ENCODE measurements around the gene GRIA1.

The GRIA1 gene

DNA sequence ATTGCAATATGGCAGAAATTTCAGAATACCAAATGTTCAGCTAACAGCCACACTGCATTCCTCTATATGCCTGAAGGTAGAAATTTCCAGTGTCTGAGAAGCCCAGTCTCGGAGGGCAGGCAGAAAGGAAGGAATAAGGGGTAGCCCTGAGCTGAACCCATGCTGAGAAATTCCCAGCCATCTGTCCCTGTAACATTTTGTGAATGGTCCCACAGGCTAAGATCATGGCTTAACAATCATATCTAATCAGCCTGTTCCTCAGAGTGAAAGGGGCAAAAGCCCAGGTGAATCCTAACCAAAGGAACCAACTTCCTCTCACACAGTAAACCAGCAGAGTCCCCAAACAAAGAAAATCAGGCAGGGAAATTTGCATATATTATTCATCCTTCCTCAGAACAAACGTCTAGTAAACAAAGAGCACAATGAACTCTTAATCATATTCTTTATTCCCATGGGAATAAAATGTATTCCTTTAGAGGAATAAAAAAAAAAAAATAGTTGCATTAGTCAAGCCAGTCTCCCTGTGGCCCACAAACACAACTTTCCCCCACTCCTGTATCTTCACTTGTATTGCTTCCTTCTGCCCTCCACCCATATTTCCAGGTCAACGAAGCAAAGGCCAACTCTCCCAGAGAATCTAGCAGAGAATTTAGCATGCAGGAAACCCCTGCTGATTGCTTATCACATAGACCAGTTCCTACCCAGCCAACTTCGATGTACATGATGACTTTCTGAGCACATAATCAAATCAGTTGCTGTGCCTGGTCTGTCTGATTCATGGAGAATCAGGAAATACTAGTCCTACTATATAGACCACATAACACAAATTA lies 290.6 kb downstream of the GRIA1 start:
- no peak for DNase-seq (ENCODE audit: low read depth)

DNA sequence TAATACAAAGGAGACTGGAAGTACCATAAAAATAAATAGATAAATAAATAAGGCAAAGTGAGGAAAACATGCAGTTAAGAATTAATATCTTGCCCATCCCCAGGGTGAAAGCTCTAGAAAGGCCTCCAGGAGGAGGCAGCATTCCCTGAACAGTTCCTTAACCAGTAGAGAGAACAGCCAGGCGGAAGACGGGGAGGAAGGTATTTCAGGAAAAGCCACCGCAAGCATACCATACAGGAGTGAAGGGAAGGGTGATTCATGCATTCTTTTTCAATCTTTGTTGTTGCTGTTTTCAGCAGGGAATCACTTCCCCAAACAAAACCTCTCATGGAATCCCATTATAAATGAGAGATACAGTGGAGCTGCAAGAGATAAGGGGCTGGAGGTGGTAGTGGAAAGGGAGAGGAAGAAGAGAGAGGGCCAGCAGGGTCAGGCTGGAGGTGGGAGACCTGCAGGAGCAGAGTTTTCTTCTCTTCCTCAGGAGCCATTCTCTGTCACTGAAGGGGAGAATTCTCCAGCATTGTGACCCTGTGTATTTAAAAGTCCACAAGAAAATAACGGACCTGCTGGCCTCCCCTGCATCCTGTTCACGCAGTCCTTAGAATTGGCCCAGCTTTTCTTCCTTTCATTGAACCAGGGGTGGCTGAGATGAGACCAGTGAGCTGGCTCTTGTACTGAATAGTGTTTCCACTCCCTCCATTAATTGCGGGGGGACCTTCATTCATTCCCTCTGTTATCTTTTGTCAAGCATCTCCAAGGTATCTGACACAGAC lies 292.3 kb downstream of the GRIA1 start:
- no peak for DNase-seq (ENCODE audit: low read depth)

DNA sequence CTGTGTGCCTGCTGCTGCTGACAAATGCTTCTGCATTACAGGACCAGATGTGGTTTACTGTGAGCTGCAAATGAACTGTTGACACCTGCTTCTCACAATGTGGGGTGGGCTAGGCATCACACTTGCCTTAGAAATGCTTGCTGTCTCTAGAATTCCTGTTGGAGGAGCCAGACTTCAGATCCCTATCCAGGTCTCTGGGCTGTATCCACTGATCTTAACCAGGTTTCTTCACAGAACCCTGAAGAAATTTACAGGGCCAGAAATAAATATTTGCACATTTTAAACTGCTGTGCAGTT lies 292.8 kb downstream of the GRIA1 start:
- DNase-seq (ENCODE audit: low read depth), result no peak

DNA sequence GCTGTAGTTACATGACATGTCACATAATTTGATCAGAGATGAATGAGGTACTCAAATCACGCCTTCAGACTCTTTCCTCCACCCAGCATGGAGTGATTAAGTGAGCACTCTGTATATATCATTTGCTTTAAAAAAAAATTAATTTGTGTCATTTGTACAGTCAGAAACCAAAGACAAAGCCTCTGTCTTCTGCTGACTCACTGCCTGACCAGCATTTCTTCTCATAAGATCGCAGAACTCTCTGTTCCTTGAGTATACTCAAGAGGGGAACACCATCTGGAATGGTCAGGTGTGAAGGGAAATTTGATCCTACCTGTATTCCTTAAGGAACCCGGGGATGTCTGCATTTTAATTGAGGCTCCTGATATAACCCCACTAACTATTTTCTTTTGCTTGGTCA lies 293.8 kb downstream of the GRIA1 start:
- DNase-seq (ENCODE audit: low read depth), result no peak

DNA sequence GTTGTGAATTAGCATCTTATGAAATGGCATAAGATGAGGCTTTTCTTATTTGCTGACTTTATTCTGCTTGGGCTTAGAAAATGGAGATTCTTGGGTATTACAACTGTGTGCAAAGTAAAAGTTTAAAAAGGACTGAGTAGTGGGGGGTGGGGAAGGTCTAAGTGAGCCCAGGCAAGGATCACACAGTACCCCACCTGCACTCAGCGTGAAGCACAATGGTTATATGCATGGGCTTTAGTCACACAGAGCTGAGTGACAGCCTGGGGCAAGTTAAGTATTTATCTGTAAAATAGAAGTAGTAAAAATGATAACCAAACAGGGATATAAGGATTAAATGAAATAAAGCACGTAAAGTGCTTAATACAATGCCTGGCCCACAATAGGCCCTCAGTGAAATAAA lies 300.9 kb downstream of the GRIA1 start:
- DNase-seq (ENCODE audit: low read depth), result no peak

DNA sequence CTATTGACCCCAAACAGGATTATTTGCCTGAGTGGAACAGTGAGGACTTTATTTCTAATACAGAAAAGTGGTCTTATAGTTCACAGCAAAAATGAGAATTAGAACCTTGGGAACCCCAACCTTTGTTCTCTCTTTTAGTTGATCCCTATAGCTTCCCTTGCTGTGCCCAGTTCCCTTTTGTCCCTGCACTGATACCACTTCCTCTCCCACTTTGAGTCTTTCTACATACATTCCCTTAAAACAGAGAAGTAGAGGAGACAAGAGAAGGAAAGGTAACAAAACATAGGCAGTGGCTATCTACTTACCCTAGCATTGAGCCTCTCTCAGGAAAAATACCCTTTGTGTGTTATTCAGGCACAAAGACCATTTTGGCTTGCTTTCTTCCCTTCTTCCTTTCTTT lies 301.8 kb downstream of the GRIA1 start:
- DNase-seq (ENCODE audit: low read depth), result no peak

DNA sequence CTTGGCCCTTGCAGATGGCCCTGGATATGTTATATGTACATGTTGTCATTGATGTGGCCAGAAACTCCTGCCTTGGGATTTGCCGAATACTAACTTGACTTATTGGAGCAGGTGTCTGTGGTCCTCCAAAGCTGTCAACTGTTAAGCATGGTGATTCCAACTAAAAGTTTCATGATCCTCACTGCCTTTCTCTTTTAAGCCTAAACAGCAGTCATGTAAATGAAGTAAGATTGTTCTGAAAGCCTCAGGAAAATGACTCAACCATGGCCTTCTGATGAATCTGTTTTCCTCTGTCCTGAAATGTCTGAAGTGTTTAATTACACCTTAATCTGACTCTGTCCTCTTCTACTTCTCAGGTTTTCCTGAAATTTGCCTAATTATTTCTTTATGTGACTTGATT lies 303.2 kb downstream of the GRIA1 start:
- no peak for DNase-seq (ENCODE audit: low read depth)

DNA sequence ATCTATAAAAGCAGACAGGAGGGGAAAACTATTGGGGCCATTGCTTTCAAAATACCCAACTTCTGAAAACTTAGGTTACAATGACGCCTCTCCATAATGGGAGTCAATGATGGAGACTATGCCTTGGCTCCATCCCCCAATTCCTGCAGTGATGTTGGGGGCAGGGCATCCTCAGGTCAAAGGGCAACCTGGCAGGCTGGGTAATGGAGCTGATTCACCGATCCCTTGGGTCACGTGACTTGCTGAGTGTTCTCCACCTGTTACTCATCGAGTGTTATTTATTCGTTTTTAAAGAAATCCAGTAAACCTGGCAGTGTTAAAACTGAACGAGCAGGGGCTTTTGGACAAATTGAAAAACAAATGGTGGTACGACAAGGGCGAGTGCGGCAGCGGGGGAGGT lies 303.9 kb downstream of the GRIA1 start:
- DNase-seq (ENCODE audit: low read depth), result no peak

DNA sequence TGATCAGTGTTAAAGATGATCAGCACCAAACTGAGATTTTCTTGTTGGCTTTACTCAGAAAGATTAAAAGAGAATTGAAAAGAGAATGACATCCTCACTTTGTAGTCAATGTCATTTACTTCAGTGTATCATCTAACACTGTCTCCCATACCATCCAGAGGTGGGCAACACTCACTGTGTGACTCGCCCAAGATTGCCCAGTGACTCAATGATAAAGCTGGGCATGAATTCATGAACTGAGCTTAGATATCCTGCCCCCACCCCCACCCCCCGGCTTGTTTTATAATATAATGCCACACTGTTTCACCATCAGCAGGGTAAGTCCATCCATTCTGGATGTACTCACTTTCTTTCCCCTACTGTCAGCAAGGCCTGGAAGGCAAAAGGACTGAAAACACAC lies 306.1 kb downstream of the GRIA1 start:
- no peak for DNase-seq (ENCODE audit: low read depth)

DNA sequence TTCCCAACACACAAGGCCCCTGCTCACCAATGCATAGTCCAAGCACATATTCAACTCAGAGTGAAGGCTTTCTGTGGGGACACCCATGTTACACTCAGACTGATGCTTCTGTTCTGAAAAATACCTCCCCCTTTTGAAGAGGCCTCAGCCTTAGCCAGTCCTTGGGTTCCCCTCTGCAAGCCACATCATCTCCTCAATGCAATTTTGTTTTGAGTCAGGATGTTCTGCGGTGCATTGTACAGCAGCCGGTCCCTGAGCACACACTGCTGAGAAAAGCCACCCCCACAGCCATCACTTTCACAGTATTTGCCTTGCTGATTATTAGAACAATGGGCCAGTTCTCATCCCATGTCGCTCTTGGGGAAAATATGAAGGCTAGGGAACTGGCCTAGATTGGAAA lies 307.0 kb downstream of the GRIA1 start:
- no peak for DNase-seq (ENCODE audit: low read depth)

DNA sequence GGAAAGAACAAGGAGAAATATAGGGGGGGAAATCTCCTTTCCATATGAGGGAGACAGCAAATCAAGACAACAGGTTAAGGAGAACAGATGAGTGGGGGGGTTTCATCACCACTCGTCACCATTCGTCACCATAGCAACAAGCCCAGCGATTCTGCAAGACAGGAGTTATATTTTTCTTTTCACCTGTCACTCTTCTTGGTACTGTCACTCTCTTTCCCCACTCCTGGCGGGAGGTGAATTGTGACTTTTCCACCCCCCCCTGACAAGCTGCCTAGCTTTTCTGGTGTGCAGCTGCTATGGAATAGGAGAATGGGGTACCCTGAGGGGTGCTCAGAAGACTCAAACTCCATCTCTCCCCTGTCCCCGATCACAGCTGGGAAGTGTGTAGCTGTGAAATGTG lies 308.4 kb downstream of the GRIA1 start:
- DNase-seq (ENCODE audit: low read depth), result no peak

DNA sequence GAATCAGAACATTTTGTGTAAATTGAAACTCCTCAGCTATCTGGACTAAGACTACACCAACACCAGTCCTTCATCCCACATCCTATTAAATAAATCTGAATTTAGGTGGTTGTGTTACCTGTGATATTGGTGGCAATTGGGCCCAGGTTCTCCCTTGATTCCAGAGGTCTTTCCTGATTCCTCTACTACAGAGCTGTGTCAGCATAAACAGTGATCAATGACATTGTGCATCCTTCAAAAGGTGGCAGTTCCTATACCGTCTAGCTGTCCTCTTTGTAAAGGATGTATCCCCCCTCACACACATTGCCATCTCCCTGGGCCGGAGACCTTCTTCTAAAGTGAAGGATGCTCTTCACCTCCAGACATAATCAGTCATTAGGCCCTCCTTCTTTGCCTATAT lies 309.0 kb downstream of the GRIA1 start:
- DNase-seq (ENCODE audit: low read depth), result no peak

DNA sequence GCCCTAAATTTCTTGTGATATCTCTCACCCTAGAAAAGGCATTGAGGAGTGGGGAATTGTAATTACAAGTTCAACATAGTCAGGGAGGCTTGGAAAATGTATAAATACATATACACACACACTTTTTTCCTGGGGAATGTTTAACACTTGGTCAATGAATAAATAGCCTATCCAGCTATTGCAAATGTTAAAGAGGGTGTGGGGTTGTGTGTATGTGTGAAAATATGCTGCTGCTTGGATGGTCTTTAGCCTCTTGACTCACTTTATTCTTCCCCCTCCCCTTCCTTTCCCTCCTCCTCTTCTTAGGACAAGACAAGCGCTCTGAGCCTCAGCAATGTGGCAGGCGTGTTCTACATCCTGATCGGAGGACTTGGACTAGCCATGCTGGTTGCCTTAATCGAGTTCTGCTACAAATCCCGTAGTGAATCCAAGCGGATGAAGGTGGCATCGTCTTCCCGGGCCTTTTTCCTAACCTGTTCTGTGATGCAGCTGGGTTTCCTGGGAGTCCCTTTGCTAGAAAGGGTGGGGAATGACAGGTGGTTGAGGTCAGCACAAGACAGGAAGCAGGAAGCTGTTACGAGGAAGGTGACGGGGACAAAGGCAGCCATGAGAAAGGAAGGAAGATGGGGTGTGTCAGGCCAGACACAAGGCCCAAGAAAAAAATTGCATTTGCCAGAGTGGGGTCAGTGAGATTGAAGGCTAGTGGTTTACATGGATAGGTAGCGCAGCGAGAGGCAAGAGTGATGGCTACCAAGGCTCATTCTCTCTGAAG lies 311.8 kb downstream of the GRIA1 start:
- no peak for DNase-seq (ENCODE audit: low read depth)

DNA sequence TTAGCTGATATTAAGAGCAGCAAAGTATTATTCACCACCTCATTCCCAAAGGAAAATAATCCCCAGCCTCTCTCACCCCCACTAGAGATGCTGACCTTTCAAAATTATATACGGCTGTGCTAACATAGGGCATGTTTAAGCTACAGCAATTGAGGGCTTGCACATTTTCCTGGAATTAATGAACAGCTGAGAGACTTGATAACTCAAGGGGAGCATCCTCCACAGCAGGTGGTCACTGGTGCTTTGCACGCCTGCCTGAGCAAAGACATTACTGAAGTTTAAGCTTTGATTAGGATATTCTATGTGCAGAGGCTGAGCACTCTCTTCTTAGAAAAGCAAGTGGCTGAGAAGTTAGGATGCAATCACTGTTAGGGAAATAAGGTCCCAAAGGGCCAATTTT lies 317.3 kb downstream of the GRIA1 start:
- DNase-seq (ENCODE audit: low read depth), result no peak

DNA sequence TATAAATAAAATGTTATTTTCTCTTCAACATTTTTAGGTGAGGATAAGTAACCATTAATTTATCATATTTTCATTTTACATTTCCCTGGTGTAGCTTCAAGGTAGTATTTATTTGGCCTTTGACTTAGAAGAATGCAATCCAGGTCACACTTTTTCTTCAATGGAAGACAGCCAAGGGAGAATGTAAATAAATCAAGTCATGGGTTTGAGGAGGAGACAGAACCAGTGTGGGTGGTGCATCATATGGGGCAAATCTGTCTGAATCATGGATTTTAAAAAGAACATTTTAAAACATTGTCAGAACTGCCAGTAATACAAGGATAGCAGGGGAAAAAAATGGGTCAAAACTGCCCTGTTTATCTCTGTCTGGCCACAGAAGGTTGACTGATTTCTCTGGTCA lies 318.7 kb downstream of the GRIA1 start:
- no peak for DNase-seq (ENCODE audit: low read depth)

DNA sequence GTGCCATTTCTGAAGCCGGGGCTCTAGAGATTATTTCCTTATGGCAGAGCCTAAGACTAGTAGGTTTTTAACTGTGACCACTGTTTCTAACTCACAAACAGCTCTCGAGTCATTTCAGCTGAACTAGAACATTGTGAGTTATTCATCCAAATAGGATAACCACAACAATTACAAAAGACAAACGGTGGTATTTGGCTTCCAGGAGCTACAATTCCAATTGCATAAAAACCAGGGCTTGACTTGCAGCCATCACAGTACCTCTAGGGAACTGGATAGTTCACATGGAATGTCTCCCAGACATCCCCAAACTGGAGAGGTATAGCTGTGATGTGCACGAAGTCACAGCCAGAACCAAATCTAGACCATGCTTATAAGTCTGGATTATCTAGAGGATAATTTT lies 323.4 kb downstream of the GRIA1 start:
- DNase-seq (ENCODE audit: low read depth), result no peak

DNA sequence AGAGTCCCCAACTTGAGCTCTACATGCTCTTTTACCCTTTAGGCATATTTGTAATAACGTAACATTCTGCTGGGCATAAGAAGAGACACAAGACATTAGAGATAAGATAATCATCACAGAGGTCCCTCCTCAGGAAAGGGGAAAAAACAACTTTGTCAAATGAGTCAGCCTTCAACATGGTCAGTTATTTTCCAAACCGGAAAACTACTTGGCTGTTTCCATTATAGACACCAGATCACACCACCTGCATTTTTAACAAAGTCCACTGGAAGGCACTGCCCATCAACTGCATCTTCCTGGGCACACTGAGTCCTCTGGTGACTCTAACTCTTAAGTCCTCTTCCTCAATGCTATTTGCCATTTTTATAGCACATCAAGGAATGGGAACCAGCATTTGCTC lies 326.4 kb downstream of the GRIA1 start:
- DNase-seq (ENCODE audit: low read depth), result no peak

DNA sequence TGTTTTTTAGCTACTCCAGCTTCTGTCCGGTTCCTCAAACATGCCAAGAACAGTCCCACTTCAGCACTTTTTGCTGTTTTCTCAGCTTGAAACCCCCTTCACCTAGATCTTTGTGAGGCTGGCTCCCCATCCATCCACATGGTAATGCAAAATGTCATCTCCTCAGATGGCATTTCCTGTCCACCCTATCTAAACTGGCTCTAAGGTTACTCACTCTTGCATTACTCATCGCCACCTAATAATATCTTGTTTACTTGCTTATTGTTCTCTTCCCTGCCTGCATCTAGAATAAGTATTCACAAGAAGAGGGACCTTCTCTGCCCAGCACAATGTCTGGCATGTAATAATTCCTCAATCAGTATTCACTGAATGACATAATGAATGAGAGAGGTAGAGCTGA lies 328.2 kb downstream of the GRIA1 start:
- DNase-seq (ENCODE audit: low read depth), result no peak

DNA sequence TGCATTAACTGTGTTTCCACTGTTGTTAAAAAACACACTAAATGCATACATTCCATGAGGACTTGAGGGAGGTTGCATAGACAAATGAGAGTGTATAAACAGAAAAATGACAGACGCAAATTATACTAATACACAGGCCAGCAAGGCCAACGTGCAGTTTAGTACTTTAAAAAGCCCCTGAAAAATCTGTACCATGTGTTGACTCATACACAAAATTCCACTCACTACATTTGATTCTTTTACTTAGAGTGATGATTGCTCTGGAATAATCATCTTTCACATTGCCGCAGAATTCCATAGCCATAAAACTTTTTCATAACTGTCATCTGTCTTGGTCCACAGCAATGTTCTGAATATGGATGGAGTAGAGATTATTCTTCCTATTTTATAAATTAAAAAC lies 332.6 kb downstream of the GRIA1 start:
- DNase-seq (ENCODE audit: low read depth), result no peak

DNA sequence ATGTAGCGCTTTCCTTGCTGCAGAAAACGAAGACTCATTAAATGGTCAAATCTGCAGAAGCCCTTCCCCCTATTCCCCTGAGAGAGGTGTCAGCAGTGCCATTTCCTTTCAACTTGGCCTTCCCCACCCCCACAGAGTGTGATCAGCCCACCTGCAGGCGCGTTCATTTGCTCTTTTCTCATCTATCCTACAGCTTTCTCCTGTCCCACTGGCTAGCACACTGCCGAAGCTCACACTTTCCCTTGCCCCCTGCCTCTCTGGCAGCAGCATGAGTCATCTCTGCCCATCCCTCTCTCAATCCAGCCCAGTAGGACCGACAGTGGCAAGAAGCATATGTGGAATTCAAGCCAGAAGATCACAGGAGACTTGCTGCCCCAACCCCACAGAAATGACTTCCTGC lies 334.4 kb downstream of the GRIA1 start:
- DNase-seq (ENCODE audit: low read depth), result no peak

DNA sequence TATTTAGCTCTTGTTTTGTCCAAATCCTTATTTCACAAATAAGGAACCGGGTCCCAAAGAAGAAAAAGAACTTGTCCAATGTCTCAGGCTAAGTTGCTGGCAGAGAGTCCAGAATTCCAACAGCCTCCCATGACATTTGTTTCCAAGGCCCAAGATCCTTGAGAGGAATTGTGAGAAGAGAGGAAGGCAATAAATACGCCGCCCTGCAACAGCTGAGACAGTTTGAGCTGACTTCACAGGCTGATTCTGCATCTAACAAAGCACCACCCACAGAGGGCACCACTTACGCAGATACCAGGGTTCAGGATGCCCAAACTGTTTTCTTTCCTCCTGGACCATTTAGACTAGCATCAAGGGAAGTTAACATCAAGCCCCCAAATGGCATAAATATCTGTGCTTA lies 336.9 kb downstream of the GRIA1 start:
- DNase-seq (ENCODE audit: low read depth), result no peak

DNA sequence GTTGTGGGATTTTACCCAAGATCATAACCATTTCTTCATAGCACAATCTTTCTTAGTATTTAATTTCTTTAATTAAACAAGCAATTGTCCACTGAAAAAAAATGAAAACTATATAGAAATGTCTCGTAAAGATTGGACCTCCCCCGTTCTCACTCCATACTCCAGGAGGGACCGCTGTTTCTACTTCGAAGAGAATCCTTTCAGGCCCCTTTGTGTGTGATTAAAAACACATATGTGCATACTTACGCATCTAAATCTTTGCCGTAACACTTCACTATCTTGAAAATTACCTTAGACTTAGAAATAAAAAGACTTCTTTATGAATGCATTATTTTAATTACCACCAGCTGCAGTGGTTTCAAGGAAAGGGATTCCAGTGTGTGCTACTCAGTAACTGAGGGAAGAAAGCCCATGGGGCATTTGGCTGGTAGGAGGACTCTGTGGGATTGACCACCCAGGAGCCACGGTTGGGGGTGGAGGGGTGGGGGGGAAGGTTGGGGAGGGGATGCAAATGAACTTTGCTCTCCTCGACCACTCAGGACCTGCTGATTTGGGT lies 339.1 kb downstream of the GRIA1 start:
- no peak for DNase-seq (ENCODE audit: low read depth)

DNA sequence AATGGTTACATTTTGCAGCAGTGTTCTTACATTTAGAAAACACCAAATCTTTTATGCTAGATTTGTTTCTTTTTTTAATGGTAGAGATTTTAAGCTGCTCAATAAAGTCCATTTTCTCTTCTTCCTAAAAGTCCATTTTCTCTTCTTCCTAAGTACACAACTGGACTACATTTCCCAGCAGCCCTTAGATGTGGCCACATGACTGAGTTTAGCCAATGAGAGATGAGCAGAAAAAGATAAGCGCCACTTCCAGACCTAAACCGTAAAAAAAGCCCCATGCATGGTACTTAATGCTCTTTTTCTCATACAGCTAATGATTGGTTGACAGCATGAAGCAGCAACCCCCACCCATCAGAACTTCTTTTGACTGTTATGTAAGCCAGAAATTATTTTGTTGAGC lies 341.5 kb downstream of the GRIA1 start:
- peak; percentile 14 for DNase-seq (ENCODE audit: low read depth)
